Stimulated activated CD4-positive, alpha-beta T cell treated with anti-CD3 and anti-CD28 coated beads, Interleukin-4, amount 100 ng/mL, for 48 hours (primary cell): ENCODE results near the gene SPRR3.

Experiments
- DNase-seq, 2 donors: peaks; one replicate each; pipeline ENCODE4 v3.0.0-alpha.2; 2020; ENCODE audit warnings: low read depth in 2 of 2

The SPRR3 gene

GRCh38 chr1:153049211-153049610, 47.7 kb downstream of the SPRR3 start:
- DNase-seq: no peak
